Breast epithelium (tissue), 4 donors: ENCODE measurements around the gene ZNF646. TPM values are rescaled to one million over a fixed set of nuclear protein-coding genes. Genes with fewer than 3 reads are reported as not detected.

Source experiments
- DNase-seq, 2 donors: peaks; one replicate each; pipeline ENCODE4 v3.0.0-alpha.2; 2019; ENCODE audit warnings: low spot score in 2 of 2
- H3K27ac ChIP-seq, 2 donors: fragments of 200-600 bp; sonication (generic) in 1 of 2; one replicate each; pipeline ENCODE4 v1.5.1; 2016 to 2019; ENCODE audit warnings: mild to moderate bottlenecking in 1 of 2
- H3K27me3 ChIP-seq, 2 donors: fragments of 200-600 bp; sonication (generic) in 1 of 2; one replicate each; pipeline versions ENCODE4 v1.5.1 to v1.6.0; 2017 to 2019; ENCODE audit warnings: control low read depth in 1 of 2, mild to moderate bottlenecking in 1 of 2
- H3K36me3 ChIP-seq: fragments of 200-600 bp; one replicate; pipeline ENCODE4 v1.5.1; 2019
- H3K4me1 ChIP-seq, 2 donors: fragments of 200-600 bp; sonication (generic); one replicate each; pipeline ENCODE4 v1.5.1; 2016 to 2019; ENCODE audit warnings: control low read depth in 1 of 2
- H3K4me3 ChIP-seq, 3 donors: fragments of 200-600 bp; sonication (generic); 1 replicate in 2 of 3; 2 replicates in 1 of 3; pipeline ENCODE4 v1.5.1; 2016 to 2019; ENCODE audit warnings: mild to moderate bottlenecking in 3 of 3, moderate library complexity in 2 of 3
- H3K9me3 ChIP-seq, 2 donors: fragments of 200-600 bp; sonication (generic) in 1 of 2; one replicate each; pipeline ENCODE4 v1.5.1; 2016 to 2019; ENCODE audit warnings: control low read depth in 1 of 2
- CTCF ChIP-seq, 3 donors: fragments of 450-650 bp; IDR thresholded peaks; one replicate each; pipeline ENCODE4 v1.5.1; 2016 to 2017; ENCODE audit warnings: antibody characterized with exemption in 3 of 3, mild to moderate bottlenecking in 3 of 3, moderate library complexity in 3 of 3
- POLR2A ChIP-seq: fragments of 450-650 bp; IDR thresholded peaks from one replicate; pipeline ENCODE4 v1.6.1; 2016; ENCODE audit warnings: antibody characterized with exemption, mild to moderate bottlenecking, moderate library complexity
- POLR2AphosphoS5 ChIP-seq, 3 donors: sonication (generic); formaldehyde crosslinking; IDR thresholded peaks; one replicate each; pipeline ENCODE4 v1.6.1; 2017; ENCODE audit warnings: antibody characterized with exemption in 3 of 3
- intact Hi-C: fragments of 100-400 bp; cut with DNase I; formaldehyde crosslinking; loops from one replicate; pipeline ENCODE4 v1.15.1; 2023; ENCODE audit warnings: low total_unique reads
- total RNA-seq, 3 donors: library from RNA; depleted of rRNA; stranded (reverse); fragments of >200 nt; gene quantifications; one replicate each; pipeline ENCODE4 v1.1.0, GENCODE V29; 2016

ZNF646 gene
- total RNA-seq, 3 donors from 2014 or later: 12.5 to 17.3 (median 13.1) TPM

- H3K4me3 ChIP-seq: no peak within 1 kb of the TSS
- peaks cover 0 to 5% of the 10 kb centered on the region in 2 donors for H3K4me1 ChIP-seq
- no peak within 1 kb of the TSS for H3K27ac ChIP-seq
- no peak for DNase-seq
- H3K9me3 ChIP-seq: no peaks in the 10 kb centered on the region
- H3K36me3 ChIP-seq: no peaks in the 10 kb centered on the region
- H3K27me3 ChIP-seq: no peaks in the 10 kb centered on the region
- intact Hi-C loops: no loop called here
- TF ChIP-seq POLR2AphosphoS5 (IDR thresholded peaks at IDR 0.05) (no peak), POLR2A (no peak), CTCF (IDR thresholded peaks at IDR 0.05) (no peak)
These were observed 14.4 kb downstream of the ZNF646 start, which contains the start of gene PRSS53 for GRCh38 chr16:31088459-31089183. PRSS53 (minus strand) TSS chr16:31088943; CDS start chr16:31088809, 134 bp downstream.

GRCh38 chr16:31089199-31089598 is 15.0 kb downstream of the ZNF646 start:
- H3K27me3 ChIP-seq: no peaks in the 10 kb centered on the region
- no peaks in the 10 kb centered on the region for H3K9me3 ChIP-seq
- intact Hi-C loops: no loop called here
- TF ChIP-seq CTCF (IDR thresholded peaks at IDR 0.05): no peak
- TF ChIP-seq POLR2AphosphoS5 (IDR thresholded peaks at IDR 0.05): no peak
- TF ChIP-seq POLR2A: no peak
- no peak overlapping the region for H3K27ac ChIP-seq
- H3K36me3 ChIP-seq: no peaks in the 10 kb centered on the region
- H3K4me1 ChIP-seq: peaks cover 0 to 5% of the 10 kb centered on the region in 2 donors
- DNase-seq: no peak
- H3K4me3 ChIP-seq: no peak overlapping the region

- no peaks in the 10 kb centered on the region for H3K9me3 ChIP-seq
- no peak for DNase-seq
- no peak overlapping the region for H3K27ac ChIP-seq
- intact Hi-C loops: no loop called here
- H3K4me3 ChIP-seq: no peak overlapping the region
- no peak for TF ChIP-seq POLR2AphosphoS5 (IDR thresholded peaks at IDR 0.05)
- no peak for TF ChIP-seq POLR2A
- no peak for TF ChIP-seq CTCF (IDR thresholded peaks at IDR 0.05)
- H3K4me1 ChIP-seq: peaks cover 0 to 5% of the 10 kb centered on the region in 2 donors
- no peaks in the 10 kb centered on the region for H3K27me3 ChIP-seq
- H3K36me3 ChIP-seq: no peaks in the 10 kb centered on the region
These were observed 16.3 kb downstream of the ZNF646 start for GRCh38 chr16:31090540-31090939.

GRCh38 chr16:31092330-31092729 is 18.1 kb downstream of the ZNF646 start:
- intact Hi-C loops: no loop called here
- no peak overlapping the region for H3K27ac ChIP-seq
- no peak for DNase-seq

More at GRCh38 chr16:31092330-31092729, 18.1 kb downstream of the ZNF646 start:
- no peaks in the 10 kb centered on the region for H3K36me3 ChIP-seq
- H3K9me3 ChIP-seq: no peaks in the 10 kb centered on the region
- H3K4me3 ChIP-seq: no peak overlapping the region
- H3K27me3 ChIP-seq: no peaks in the 10 kb centered on the region
- H3K4me1 ChIP-seq: peaks cover 0 to 5% of the 10 kb centered on the region in 2 donors
- TF ChIP-seq CTCF (IDR thresholded peaks at IDR 0.05): no peak
- no peak for TF ChIP-seq POLR2AphosphoS5 (IDR thresholded peaks at IDR 0.05)
- TF ChIP-seq POLR2A: no peak
